Measurements from ENCODE around the gene PGAP6.

- TF ChIP-seq CTCF (conservative IDR thresholded peaks at IDR 0.05 in 1 of 2, IDR thresholded peaks at IDR 0.05 in 1 of 2; ENCODE audit: extremely low read depth in 1 of 2, insufficient read depth in 1 of 2, low read depth in 1 of 2, low read length in 2 of 2) (no peak), EZH2 (IDR thresholded peaks at IDR 0.05; ENCODE audit: borderline replicate concordance, low read length) (no peak)
Observed at GRCh38 chr16:333406-334094, 48.2 kb downstream of the PGAP6 start.
